Right lobe of liver (tissue), 6 donors: ENCODE data around the gene SPEM3. TPM values are rescaled to one million over a fixed set of nuclear protein-coding genes. Genes with fewer than 3 reads are reported as not detected.

ENCODE experiments used
- ATAC-seq, 4 donors: fragments of 200-7000 bp; cut with Tn5 transposase; one replicate each; pipeline ENCODE4 v1.9.1; 2020; ENCODE audit warnings: mild to moderate bottlenecking in 4 of 4, moderate library complexity in 4 of 4
- DNase-seq, 3 donors: peaks; one replicate each; pipeline ENCODE4 v3.0.0-alpha.2; 2020
- H3K27ac ChIP-seq, 3 donors: fragments of 200-600 bp; one replicate each; pipeline ENCODE4 v1.8.0; 2022
- H3K27me3 ChIP-seq, 2 donors: fragments of 200-600 bp; one replicate each; pipeline ENCODE4 v1.8.0; 2022
- H3K36me3 ChIP-seq, 4 donors: fragments of 200-600 bp; sonication (generic) in 1 of 4; one replicate each; pipeline versions ENCODE4 v1.5.1 to v1.8.0; 2017 to 2022; ENCODE audit warnings: control low read depth in 1 of 4
- H3K4me1 ChIP-seq, 4 donors: fragments of 200-600 bp; sonication (generic) in 1 of 4; one replicate each; pipeline versions ENCODE4 v1.5.1 to v1.8.0; 2017 to 2022; ENCODE audit warnings: control low read depth in 1 of 4
- H3K4me3 ChIP-seq, 3 donors: fragments of 200-600 bp; one replicate each; pipeline ENCODE4 v1.8.0; 2022
- H3K9me3 ChIP-seq, 4 donors: fragments of 200-600 bp; sonication (generic) in 1 of 4; one replicate each; pipeline versions ENCODE4 v1.5.1 to v1.8.0; 2017 to 2022; ENCODE audit warnings: control low read depth in 1 of 4
- CTCF ChIP-seq, 4 donors: fragments of 200-600 bp in 3 of 4; fragments of 450-650 bp in 1 of 4; IDR thresholded peaks; one replicate each; pipeline versions ENCODE4 v1.5.1 to v1.8.0; 2016 to 2022; ENCODE audit warnings: antibody characterized with exemption in 4 of 4, mild to moderate bottlenecking in 2 of 4
- POLR2A ChIP-seq: fragments of 450-650 bp; IDR thresholded peaks from one replicate; pipeline ENCODE4 v1.6.1; 2017; ENCODE audit warnings: antibody characterized with exemption, mild to moderate bottlenecking
- WGBS: methylation state at CpG from one replicate; pipeline ENCODE4 v1.1.6; 2018; ENCODE audit warnings: low coverage, low lambda C conversion rate; ENCODE audit not compliant: insufficient coverage; ENCODE audit errors: missing lambda C conversion rate; 5-methylcytosine and 5-hydroxymethylcytosine counted together
- intact Hi-C, 2 donors: fragments of 100-400 bp; cut with DNase I; formaldehyde crosslinking; loops; one replicate each; pipeline versions ENCODE4 v1.11.2 to v1.14.1; 2022
- total RNA-seq, 6 experiments: library from RNA; depleted of rRNA in 2 of 6; stranded (reverse); fragments of >200 nt in 2 of 6; fragmentation: NEBNext Ultra II Directional in 3 of 6; extraction: Animal tissue kit (Norgen Biotek cat#: 25700) in 3 of 6; gene quantifications; one replicate each; pipeline versions ENCODE4 v1.1.0 to v1.2.4, GENCODE V29; 2016 to 2023
- donor health status: DM: no; HTN: yes; CAD: no.
- donor health status: DM: no; HTN: no; CAD: no.
- donor health status: DM: no; HTN: no; CAD: no.
- donor health status: DM: no; HTN: yes; CAD: no.
- donor health status: DM: no; HTN: yes; CAD: no.

The SPEM3 gene
- total RNA-seq, 6 experiments from 2014 or later = not detected

GRCh38 chr17:7423679-7424078, 5.0 kb upstream of the SPEM3 start:
- 79% methylated on average over 4 of the region's 4 CpGs for WGBS
- Histone ChIP-seq H3K27ac (no peak overlapping the region), H3K36me3 (no peaks in the 10 kb centered on the region), H3K9me3 (no peaks in the 10 kb centered on the region), H3K27me3 (no peaks in the 10 kb centered on the region), H3K4me3 (no peak overlapping the region), H3K4me1 (no peaks in the 10 kb centered on the region)
- TF ChIP-seq CTCF (IDR thresholded peaks at IDR 0.05) (no peak), POLR2A (no peak)
- DNase-seq = no peak
- ATAC-seq = no peak
- intact Hi-C loops = no loop called here

- no peaks in the 10 kb centered on the region for H3K9me3 ChIP-seq
- DNase-seq = no peak
- no peak for ATAC-seq
- H3K4me3 ChIP-seq = no peak within 1 kb of the TSS
- 54% methylated on average over 4 of the region's 7 CpGs for WGBS
- no peaks in the 10 kb centered on the region for H3K27me3 ChIP-seq
- no peaks in the 10 kb centered on the region for H3K36me3 ChIP-seq
- no peak within 1 kb of the TSS for H3K27ac ChIP-seq
- TF ChIP-seq POLR2A = no peak
- TF ChIP-seq CTCF (IDR thresholded peaks at IDR 0.05) = no peak
- H3K4me1 ChIP-seq = no peaks in the 10 kb centered on the region
- intact Hi-C loops = no loop called here
These were observed 3.3 kb upstream of the SPEM3 start, which contains the start of gene SPEM2 for GRCh38 chr17:7425316-7425715. Gene SPEM2, plus strand, starts transcription at chr17:7425616. Its CDS starts 73 bp downstream, at chr17:7425689.

- no peak for ATAC-seq
- Histone ChIP-seq H3K27me3 (no peaks in the 10 kb centered on the region), H3K4me3 (no peak overlapping the region), H3K27ac (no peak overlapping the region), H3K9me3 (no peaks in the 10 kb centered on the region), H3K4me1 (no peaks in the 10 kb centered on the region), H3K36me3 (no peaks in the 10 kb centered on the region)
- WGBS = 64% methylated on average over 4 of the region's 8 CpGs
- intact Hi-C loops = no loop called here
- TF ChIP-seq CTCF (IDR thresholded peaks at IDR 0.05) (no peak), POLR2A (no peak)
- no peak for DNase-seq
These were observed 2.9 kb upstream of the SPEM3 start for GRCh38 chr17:7425756-7426155.

GRCh38 chr17:7426203-7426863, 2.3 kb upstream of the SPEM3 start:
- ATAC-seq = no peak
- Histone ChIP-seq H3K27ac (no peak overlapping the region), H3K27me3 (no peaks in the 10 kb centered on the region), H3K9me3 (no peaks in the 10 kb centered on the region), H3K4me1 (no peaks in the 10 kb centered on the region), H3K36me3 (no peaks in the 10 kb centered on the region), H3K4me3 (no peak overlapping the region)
- WGBS = 97% methylated on average over 20 of the region's 33 CpGs
- TF ChIP-seq POLR2A (no peak), CTCF (IDR thresholded peaks at IDR 0.05) (no peak)
- no peak for DNase-seq
- intact Hi-C loops = no loop called here
